Chondrocyte (in vitro differentiated cells): ENCODE results near the gene SALL1. TPM values are rescaled to one million over a fixed set of nuclear protein-coding genes. Genes with fewer than 3 reads are reported as not detected.

Experiments
- DNase-seq: peaks from one replicate; pipeline ENCODE4 v3.0.0; 2021; ENCODE audit warnings: mixed read lengths, low spot score
- H3K27ac Mint-ChIP-seq: one replicate; pipeline ENCODE4 v1.8.0; 2021; ENCODE audit warnings: mild to moderate bottlenecking, moderate library complexity, mixed read lengths; ENCODE audit not compliant: unreplicated experiment
- H3K27me3 Mint-ChIP-seq: 2 replicates; pipeline ENCODE4 v1.8.0; 2021; ENCODE audit warnings: low read depth, mixed read lengths
- H3K36me3 Mint-ChIP-seq: 2 replicates; pipeline ENCODE4 v1.8.0; 2021; ENCODE audit warnings: low read depth, mixed read lengths
- H3K4me1 Mint-ChIP-seq: 2 replicates; pipeline ENCODE4 v1.8.0; 2021; ENCODE audit warnings: low read depth, mild to moderate bottlenecking, mixed read lengths
- H3K4me3 Mint-ChIP-seq: one replicate; pipeline ENCODE4 v1.8.0; 2021; ENCODE audit warnings: mild to moderate bottlenecking, moderate library complexity, mixed read lengths; ENCODE audit not compliant: unreplicated experiment
- H3K9me3 Mint-ChIP-seq: 2 replicates; pipeline ENCODE4 v1.8.0; 2021; ENCODE audit warnings: low read depth, mixed read lengths
- long read RNA-seq: library from polyadenylated mRNA; stranded (forward); transcript quantifications from one replicate; pipeline ENCODE4 v2.0.0, GENCODE V29; 2021
- total RNA-seq: library from RNA; stranded (reverse); gene quantifications from 3 replicates; pipeline ENCODE4 v1.2.1, GENCODE V29; 2021
- TF ChIP-seq, protein P1 (sequence below): fragments of 200-600 bp; sonication (generic); IDR thresholded peaks from 2 replicates; pipeline ENCODE4 v1.5.0; 2021; ENCODE audit warnings: antibody characterized with exemption, mild to moderate bottlenecking, moderate library complexity

Gene SALL1
- total RNA-seq = 0.12 to 0.20 TPM (median 0.13 TPM) in 3 replicates
- long read RNA-seq = 0 reads

DNA sequence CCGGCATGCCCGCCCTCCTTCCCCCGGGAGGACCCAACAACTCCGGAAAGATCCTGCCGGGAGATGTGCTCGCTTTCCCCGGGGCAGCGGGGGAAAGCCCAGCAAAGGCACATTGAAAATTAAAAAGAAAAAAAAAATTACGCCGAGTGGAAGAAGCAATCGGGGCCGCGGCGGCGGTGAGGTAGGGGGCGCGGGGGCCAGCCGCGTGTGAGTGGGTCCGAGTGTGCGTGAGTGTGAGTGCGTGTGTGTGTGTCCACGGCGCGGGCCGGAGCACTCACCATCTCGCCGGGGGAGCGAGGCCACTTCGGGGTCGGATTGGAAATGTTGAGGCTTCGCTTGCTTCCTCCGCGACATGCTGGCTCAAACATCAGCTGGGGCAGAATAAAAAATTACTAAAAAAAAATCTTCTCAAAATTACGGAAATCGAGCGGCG, at the start of gene SALL1:
Gene SALL1 (minus strand): TSS at position 383 of the 433 bp plus-strand sequence. CDS start 29 bp downstream, at position 354.
- Mint-ChIP-seq H3K4me3 (peak within 1 kb of the TSS; percentile 66), H3K36me3 (peaks cover 3% of the 10 kb centered on the region), H3K27ac (no peak within 1 kb of the TSS), H3K9me3 (no peaks in the 10 kb centered on the region), H3K4me1 (peaks cover 23% of the 10 kb centered on the region), H3K27me3 (peaks cover 68% of the 10 kb centered on the region)
- TF ChIP-seq, protein P1, sequence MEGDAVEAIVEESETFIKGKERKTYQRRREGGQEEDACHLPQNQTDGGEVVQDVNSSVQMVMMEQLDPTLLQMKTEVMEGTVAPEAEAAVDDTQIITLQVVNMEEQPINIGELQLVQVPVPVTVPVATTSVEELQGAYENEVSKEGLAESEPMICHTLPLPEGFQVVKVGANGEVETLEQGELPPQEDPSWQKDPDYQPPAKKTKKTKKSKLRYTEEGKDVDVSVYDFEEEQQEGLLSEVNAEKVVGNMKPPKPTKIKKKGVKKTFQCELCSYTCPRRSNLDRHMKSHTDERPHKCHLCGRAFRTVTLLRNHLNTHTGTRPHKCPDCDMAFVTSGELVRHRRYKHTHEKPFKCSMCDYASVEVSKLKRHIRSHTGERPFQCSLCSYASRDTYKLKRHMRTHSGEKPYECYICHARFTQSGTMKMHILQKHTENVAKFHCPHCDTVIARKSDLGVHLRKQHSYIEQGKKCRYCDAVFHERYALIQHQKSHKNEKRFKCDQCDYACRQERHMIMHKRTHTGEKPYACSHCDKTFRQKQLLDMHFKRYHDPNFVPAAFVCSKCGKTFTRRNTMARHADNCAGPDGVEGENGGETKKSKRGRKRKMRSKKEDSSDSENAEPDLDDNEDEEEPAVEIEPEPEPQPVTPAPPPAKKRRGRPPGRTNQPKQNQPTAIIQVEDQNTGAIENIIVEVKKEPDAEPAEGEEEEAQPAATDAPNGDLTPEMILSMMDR = no peak
- DNase-seq = no peak

DNA sequence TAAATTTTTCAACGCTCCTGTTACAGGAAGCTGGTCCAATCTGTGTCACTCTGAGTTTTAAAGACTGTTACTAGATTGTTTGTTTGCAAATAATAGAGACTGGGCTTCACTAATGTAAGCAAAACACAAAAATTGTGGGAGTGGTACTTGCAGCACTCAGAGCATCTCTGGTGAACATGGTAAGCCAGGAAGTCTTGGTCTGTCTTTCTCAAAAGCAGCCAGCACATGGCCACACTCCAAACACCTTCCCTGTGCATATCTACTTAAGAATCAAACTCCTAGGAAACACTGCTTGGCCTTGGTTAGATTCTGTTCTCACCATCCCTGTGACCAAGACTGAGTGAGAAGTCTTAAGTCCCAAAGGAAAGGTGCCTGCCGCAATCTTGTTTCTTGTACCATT, 49.7 kb upstream of the SALL1 start:
- Mint-ChIP-seq H3K9me3 (peaks cover 39% of the 10 kb centered on the region), H3K27ac (no peak overlapping the region), H3K4me1 (no peaks in the 10 kb centered on the region), H3K4me3 (no peak overlapping the region), H3K36me3 (no peaks in the 10 kb centered on the region), H3K27me3 (no peaks in the 10 kb centered on the region)
- TF ChIP-seq, protein P1 = no peak
- no peak for DNase-seq

DNA sequence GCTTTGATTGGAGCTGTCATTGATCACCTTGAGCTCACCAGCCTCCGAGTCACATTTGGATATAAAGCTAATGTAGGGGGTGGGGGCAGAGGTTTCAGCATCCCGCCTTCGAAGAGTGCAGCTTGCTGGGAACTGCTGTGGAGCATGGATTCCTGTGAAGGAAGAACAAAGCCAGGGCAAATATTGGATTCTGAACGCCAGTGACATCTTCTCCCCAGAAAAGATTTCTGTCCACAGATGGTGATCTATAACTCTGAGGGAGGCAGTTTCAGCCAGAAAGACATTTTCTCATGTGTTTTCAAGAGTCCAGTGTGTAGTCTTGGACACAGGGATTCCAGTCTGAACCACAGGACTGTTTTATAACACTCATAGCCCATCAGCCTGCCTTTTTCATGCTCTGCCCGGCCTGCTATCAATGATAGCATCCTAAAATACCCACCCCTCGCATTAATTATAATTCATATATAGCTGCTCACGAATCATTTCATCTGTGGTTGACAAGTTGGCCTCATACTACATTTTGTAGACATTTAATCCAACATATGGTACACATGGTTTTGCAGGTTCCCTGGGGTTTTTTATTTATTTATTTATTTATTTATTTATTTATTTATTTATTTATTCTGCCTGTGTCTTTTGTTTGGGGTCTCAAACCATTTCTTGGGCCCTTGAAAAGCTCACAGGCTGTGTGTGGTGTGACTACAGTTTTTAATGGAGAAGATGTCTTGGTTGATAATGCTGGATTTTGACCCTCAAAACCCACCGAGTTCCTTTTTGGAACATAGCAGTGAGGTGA, 47.1 kb upstream of the SALL1 start:
- TF ChIP-seq, protein P1 = no peak
- peaks cover 28% of the 10 kb centered on the region for H3K9me3 Mint-ChIP-seq
- no peak overlapping the region for H3K27ac Mint-ChIP-seq
- no peak for DNase-seq
- H3K36me3 Mint-ChIP-seq = no peaks in the 10 kb centered on the region
- H3K27me3 Mint-ChIP-seq = peaks cover under 1% of the 10 kb centered on the region
- H3K4me3 Mint-ChIP-seq = no peak overlapping the region
- H3K4me1 Mint-ChIP-seq = no peaks in the 10 kb centered on the region

DNA sequence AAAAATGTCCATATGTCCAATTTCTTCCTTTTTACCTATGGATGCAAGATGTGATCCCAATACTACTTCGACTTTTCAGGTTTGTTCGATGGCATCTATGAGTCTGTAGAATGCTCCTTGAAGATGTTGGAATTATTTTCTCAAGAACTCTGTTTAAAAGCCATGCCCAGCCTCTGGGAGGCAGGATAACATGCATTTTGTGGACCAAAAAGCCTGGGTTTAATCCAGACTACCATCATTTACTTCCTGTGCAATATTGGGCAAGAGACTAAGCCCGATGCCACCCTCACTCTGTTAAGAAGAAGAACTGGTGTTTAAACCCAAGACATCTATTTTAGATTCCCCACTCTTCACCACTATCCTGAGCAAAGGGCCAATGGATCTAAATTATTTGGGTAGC, 42.8 kb upstream of the SALL1 start:
- H3K36me3 Mint-ChIP-seq = no peaks in the 10 kb centered on the region
- H3K27ac Mint-ChIP-seq = no peak overlapping the region
- H3K4me1 Mint-ChIP-seq = no peaks in the 10 kb centered on the region
- no peak for DNase-seq
- no peaks in the 10 kb centered on the region for H3K9me3 Mint-ChIP-seq
- H3K4me3 Mint-ChIP-seq = no peak overlapping the region
- TF ChIP-seq, protein P1 = no peak
- H3K27me3 Mint-ChIP-seq = peaks cover 8% of the 10 kb centered on the region

DNA sequence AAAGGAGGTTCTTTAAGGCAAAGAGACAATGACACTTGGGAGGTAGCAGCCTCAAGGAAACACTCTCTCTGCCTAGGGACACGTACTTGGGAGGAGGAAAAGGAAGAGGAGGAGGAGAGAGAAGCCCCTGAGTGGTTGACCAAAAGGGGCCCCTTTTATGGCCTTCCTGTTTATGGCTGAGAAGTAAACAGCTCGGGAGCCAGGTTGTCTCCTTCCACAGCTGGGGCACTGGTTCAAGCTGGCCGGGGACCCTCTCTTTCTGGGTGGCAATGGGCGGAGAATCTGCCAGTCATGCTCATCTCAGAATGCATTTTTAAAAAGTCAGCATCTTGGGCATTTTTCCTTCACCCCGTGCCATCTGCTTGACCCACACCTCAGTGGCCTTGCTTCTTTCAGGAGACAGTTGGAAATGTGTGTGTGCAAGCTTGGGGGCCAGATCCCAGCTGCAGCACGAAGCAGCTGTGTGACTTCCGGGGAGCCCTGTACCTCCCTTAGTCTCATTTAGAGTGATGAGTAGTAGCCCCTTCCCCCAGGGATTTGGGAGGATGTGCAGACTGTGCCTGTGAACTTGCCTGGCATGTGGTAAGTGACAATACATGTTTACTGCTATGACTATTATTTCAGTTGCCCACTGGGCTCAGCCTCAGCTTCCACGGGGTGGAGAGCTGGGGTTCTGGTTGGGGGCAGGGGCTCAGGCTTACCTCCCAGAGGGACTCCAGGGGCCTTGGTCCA, 33.8 kb upstream of the SALL1 start:
- no peaks in the 10 kb centered on the region for H3K36me3 Mint-ChIP-seq
- no peaks in the 10 kb centered on the region for H3K4me1 Mint-ChIP-seq
- TF ChIP-seq, protein P1 = no peak
- H3K9me3 Mint-ChIP-seq = no peaks in the 10 kb centered on the region
- H3K27me3 Mint-ChIP-seq = peaks cover 15% of the 10 kb centered on the region
- DNase-seq = no peak
- H3K27ac Mint-ChIP-seq = no peak overlapping the region
- no peak overlapping the region for H3K4me3 Mint-ChIP-seq
